HG03175 (cell line): ENCODE data around the gene ALOXE3.
A peak's percentile ranks its signal among the peaks of the same experiment; 100 is the strongest.
"Not testable (repeated sequence)": the region's sequence is repeated elsewhere in the genome, so short reads cannot be mapped to it uniquely, and the experiment has no call there.

ENCODE experiments used
- ATAC-seq: cut with Tn5 transposase; IDR thresholded peaks from one replicate; pipeline ENCODE4 v1.9.1; 2021; ENCODE audit warnings: mild to moderate bottlenecking, moderate library complexity; ENCODE audit not compliant: unreplicated experiment

The ALOXE3 gene

GRCh38 chr17:8122924-8123694, 4.8 kb upstream of the ALOXE3 start:
- ATAC-seq = no peak

- no peak for ATAC-seq
These were observed 4.2 kb upstream of the ALOXE3 start for GRCh38 chr17:8122422-8122923.

DNA sequence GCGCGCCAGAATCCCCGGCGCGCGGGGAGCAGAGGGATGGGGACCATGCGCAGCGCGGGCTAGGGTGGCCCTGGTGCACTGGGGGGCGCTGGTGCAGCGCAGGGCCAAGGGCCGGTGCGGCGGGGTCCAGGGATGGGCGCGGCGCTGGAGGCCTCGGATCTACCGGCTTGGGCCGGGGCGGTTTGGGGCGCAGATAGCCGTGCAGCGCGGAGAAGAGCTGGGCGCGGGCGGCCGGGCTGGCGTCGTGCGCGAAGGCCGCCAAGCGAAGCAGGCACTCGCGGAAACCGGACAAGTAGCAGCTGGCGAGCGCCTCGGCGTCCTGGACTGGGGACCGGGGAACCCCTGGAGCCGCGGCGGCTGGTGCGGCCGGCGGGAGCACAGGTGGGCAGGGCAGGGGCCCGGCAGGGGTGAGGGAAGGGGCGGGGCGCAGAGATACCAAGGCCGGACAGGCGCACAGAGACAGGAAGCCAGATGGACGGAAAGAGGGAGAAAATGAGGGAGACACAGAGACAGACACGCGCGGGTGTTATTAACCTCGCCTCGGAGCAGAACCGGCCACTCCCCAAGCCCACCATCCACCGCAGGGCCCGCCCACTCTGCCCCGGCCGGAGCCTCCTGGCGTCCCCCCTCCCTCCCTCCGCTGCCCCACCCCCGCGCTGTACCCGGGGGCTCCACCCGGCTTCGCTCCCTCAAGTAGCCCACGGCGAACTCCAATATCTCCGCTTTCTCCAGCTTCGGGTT, 3.5 kb upstream of the ALOXE3 start:
- no peak for ATAC-seq

DNA sequence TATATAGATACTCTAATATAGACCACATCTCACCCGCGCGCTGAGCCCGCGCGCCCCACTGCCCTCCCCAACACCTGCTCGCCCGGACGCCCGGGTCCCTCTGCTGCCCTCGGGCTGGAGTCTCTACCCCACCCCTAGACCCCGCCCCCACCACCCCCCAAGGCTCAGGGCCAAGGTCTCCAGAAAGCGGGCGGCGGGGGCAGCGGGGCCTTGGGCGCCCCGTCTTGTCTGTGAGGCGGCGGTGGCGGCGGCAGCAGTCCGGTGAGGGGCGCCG, 3.0 kb upstream of the ALOXE3 start:
- no peak for ATAC-seq

DNA sequence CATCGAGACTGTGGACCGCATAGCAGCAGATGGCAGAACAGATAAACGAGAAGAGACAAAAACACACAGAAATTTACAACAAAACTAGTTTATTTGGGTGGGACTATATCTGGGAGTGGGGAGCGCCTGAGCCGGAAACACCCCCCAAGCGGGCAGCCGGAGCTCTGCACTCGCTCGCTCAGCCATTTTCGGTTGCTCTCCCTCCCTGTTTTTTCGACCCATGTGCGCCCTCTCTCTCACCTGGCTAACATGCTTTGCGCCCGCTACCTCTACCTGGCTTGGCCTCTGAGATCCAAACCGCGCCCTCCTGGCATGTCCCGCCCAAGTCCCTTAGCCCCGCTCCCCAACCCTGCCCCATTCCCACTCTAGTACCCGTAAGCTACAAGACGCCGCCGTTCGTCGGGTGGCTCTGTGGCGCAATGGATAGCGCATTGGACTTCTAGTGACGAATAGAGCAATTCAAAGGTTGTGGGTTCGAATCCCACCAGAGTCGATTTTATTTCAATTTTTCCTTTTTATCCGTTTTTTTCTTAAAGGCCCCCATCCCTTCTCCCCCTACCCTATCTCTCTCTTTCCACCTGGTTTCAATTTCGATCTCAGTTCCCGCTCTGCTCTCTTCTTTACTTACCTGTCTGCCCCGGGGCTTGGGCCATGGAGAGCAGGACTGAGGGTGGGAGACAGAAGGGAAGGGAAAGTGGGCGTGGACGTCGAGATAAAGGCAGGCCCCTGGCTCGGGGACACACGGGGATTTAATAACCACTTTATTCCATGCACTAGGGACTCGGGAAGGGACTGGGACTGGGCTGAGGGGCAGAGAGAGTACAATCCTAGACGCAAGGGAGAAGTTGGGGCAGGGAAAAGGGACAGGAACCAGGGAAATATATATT, 2.4 kb upstream of the ALOXE3 start:
- ATAC-seq = no peak

GRCh38 chr17:8119581-8120519, 1.5 kb upstream of the ALOXE3 start:
- ATAC-seq = peak; percentile 40

DNA sequence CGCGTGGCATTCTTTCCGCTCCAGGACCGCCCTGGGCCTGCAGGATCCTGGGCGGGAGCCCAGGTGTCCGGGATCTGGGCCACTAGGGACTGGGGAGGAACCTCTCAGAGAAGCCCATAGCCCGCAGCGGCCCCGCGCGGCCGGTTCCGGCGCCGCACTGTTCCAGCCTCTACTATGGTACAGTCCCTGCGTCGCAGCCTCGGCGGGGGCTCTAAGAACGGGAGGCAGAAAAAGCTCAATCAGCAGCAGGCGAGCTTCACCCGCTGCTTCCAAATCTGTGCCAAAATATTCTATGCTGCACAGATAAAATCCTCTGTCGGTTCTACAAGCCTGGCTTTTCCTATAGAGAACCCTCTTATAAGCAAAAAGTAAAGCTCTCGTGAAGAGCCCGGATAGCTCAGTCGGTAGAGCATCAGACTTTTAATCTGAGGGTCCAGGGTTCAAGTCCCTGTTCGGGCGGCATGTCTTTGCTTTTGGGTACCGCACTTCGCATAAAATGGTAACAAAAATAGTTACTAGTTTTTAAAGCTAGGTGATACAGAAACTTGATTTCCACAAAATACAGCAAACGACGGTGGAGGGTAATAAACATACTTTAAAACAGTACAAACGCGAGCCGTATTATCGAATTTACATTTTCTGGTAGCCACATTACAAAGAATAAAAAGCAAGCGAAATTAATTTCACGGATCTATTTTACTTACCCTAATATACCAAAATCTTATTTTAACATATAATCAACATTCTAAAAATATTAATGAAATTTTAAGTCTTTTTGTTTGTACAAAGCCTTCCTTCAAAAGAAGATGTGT, 661 bp upstream of the ALOXE3 start:
- peak; percentile 33 for ATAC-seq

DNA sequence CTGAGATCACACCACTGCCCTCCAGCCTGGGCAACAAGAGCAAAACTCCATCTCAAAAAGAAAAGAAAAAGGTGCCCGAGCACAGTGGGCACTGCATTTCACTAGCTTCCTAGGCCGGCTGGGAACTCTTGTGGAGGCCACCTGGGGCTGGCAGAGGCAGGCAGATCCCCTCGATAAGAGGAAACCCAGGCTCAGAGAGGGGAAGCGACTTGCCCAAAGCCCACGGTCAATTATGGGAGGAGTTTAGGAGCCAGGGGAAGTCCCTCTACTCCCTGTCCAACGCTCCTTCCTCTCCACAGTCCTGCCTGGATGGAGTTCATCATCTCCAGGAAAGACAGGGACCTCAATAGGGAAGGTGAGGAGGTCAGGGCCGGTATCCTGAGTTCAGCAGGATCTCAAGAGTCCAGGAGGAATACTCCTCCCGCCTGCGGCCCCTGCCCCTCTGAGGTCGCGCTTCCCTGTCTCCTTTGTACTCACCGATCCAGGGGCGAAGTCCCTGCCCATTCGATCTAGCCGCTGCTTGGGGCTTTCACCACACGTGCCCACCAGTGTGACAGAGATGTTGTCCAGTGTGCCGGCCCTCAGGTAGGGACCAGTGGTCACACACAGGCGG, 841 bp downstream of the ALOXE3 start:
- no peak for ATAC-seq

GRCh38 chr17:8116776-8117175, 1.5 kb downstream of the ALOXE3 start:
- no peak for ATAC-seq

DNA sequence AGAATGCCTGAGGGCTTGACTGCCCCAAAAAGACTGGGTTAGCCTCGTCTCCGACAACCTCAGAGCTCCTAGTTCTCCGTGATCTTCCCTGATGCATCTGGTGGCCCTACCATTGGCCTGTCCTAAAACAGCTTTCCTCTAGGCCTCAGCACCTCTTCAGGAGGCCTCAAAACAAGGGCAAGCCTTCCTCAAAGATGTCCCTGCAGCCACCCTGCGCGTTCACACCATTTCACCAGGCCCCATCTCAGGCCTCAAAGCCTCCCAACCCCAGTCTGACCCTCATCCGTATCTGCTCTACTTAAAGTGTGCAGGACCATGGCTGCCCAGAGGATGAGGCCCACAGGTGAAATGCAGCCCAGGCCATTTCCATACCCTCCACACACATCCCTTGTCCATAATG, 7.4 kb downstream of the ALOXE3 start:
- no peak for ATAC-seq

- ATAC-seq = no peak
These were observed 7.9 kb downstream of the ALOXE3 start for GRCh38 chr17:8110456-8110804.

- no peak for ATAC-seq
These were observed 8.5 kb downstream of the ALOXE3 start for GRCh38 chr17:8109661-8110455.

GRCh38 chr17:8108972-8109660, 9.2 kb downstream of the ALOXE3 start:
- no peak for ATAC-seq

- ATAC-seq = not testable (repeated sequence)
These were observed 11.3 kb downstream of the ALOXE3 start for GRCh38 chr17:8106980-8107379.

DNA sequence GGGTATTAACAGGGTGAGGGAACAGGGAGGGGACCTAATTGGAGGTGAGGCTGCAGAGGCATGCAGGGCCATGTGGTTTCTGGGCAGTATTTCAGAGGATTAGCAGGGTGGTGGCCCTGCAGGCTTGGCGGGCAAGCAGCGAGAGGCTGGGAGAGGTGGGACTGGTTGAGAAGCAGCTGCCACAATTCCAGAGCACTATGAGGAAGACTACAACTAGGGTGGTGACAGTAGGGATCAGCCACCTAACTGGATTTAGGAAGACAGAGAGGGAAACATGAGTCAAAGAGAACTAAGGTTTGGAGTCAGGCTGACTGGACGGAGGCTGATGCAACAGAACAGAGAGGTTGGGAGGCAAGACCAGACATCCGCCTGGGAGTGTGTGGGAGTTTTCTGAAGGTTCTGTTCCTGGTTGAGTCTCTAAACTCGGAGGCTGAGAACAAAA, 12.3 kb downstream of the ALOXE3 start:
- no peak for ATAC-seq

- no peak for ATAC-seq
These were observed 13.4 kb downstream of the ALOXE3 start for GRCh38 chr17:8104911-8105310.

DNA sequence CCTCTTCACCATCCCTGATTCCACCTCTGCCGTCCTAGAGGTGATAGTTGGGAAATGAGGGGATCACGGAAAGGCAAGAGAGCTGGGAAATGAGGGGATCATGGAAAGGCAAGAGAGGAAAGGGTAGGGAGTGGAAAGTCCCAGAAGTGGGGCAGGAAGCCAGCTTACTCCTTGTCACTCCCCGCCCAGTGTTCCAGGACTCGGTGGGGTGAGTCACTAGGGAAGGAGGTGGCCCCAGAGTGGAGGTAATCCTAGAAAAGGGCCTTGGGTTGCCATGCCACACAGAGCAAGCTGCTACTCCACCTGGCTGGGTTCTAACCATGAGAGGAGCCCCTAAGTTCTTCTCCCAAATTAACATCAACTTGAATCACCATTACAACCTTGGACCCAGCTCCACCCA, 14.8 kb downstream of the ALOXE3 start:
- ATAC-seq = no peak

DNA sequence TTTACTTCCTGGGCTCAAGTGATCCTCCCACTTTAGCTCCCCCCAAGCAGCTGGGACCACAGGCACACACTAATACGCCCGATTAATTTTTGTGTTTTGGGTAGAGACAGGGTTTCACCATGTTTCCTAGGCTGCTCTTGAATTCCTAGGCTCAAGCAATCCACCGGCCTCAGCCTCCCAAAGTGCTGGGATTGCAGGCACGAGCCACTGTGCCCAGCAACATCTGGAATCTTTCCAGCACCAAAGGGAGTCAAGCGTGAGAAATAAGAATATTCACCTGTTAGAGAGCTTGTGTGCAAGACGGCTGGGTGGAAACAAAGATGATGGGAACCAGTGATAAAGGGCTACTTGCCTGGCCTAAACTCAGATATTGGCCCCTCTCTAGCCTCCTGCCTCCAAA, 16.6 kb downstream of the ALOXE3 start:
- no peak for ATAC-seq
